Measurements from ENCODE around the gene ZRANB1. TPM values are rescaled to one million over a fixed set of nuclear protein-coding genes. Genes with fewer than 3 reads are reported as not detected.

The ZRANB1 gene
- total RNA-seq, 6 donors from 2014 or later: 14.6 to 35.4 (median 17.1) TPM

DNA sequence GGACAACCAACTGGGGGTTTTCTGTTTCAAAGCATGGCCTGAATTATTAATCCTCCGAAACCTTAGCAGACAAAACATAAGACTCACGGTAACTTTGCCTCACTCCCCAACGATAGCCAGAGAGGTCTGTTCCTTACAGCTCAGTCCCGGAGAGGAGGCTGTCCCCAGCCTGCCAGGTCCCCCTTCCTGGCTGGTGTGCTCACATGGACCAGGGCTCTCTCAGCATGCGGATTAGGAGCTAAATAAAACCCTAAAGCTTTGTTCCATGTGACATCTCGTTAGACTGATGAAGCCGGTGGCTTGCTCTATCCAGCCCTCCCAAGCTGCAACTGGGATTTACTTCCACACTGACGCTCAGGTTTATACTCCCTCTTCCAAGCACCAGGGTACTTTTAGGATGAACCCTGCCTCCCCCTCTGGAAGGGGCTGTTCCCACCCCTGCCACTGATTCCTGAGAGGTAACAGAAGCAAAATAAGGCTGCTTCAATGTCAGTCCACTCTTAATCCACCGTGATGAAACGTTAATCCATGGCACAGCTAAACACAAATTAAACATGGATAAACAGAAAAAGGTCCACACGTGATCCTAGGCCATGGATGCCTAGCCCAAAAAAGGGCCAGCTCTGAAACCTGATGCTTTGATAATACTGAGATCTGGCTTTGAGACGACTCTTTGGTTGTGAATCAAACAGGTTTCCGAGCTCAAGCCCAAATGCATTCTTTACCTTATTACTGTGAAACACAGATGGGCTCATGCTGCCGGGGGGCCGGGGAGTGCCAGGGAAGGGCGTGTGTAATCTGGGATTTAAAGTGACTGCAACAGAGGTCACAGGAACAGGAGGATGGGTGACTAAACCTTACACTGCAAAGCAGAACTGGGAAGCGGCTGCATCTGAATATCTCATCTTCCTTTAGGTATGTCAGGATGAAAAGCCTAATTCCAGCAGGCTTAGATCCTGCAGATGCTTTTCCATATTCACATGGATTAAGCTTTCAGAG, 86.2 kb downstream of the ZRANB1 start:
- WGBS, 2 donors: 84 to 90% methylated on average over 17 of the region's 17 CpGs
- no peak for ATAC-seq (ENCODE audit: low FRiP score in 2 of 2)

DNA sequence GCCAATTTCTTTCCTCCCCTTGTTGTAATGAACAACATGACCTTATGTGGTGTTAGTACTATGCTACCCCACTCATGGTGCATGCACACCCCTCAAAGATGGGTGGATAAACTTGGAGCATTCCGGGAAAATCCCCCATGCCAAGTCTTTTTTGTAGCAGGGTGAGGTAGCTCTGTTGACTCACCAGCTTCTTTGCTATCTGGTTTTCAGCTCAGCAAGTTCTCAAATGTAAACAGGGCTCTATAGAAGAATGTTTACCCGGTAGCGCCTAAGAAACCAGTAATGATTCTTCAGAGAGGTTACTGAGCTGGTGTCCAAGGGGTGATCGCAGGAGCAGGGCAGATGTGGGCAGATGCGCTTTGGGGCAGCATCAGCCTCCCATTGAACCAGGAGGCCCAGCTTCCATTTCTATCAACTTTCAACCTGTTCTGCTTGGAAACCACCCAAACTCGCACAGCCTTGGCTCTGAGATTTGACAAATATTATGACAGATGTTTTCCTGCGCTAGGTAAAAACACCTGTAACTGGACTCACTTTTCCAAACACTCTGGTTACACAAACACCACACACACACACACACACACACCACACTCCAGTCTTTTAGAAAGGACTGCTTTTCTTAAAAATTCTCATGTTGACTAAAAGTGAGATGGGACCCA, 87.8 kb downstream of the ZRANB1 start:
- H3K27ac ChIP-seq: peak overlapping the region in 1 of 4 donors; percentile 14
- H3K27me3 ChIP-seq: no peaks in the 10 kb centered on the region
- WGBS, 2 donors: 70 to 82% methylated on average over 7 of the region's 7 CpGs
- DNase-seq: no peak
- H3K4me1 ChIP-seq: peaks cover 7 to 21% (median 15%) of the 10 kb centered on the region in 4 donors
- no peak overlapping the region for H3K4me3 ChIP-seq
- H3K36me3 ChIP-seq: peaks cover 0 to 31% (median 20%) of the 10 kb centered on the region in 4 donors
- TF ChIP-seq POLR2A (IDR thresholded peaks at IDR 0.05): no peak
- TF ChIP-seq POLR2AphosphoS5 (IDR thresholded peaks at IDR 0.05): no peak
- TF ChIP-seq EP300 (IDR thresholded peaks at IDR 0.05): no peak
- TF ChIP-seq, protein P1, sequence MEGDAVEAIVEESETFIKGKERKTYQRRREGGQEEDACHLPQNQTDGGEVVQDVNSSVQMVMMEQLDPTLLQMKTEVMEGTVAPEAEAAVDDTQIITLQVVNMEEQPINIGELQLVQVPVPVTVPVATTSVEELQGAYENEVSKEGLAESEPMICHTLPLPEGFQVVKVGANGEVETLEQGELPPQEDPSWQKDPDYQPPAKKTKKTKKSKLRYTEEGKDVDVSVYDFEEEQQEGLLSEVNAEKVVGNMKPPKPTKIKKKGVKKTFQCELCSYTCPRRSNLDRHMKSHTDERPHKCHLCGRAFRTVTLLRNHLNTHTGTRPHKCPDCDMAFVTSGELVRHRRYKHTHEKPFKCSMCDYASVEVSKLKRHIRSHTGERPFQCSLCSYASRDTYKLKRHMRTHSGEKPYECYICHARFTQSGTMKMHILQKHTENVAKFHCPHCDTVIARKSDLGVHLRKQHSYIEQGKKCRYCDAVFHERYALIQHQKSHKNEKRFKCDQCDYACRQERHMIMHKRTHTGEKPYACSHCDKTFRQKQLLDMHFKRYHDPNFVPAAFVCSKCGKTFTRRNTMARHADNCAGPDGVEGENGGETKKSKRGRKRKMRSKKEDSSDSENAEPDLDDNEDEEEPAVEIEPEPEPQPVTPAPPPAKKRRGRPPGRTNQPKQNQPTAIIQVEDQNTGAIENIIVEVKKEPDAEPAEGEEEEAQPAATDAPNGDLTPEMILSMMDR (IDR thresholded peaks at IDR 0.05): no peak
- H3K9me3 ChIP-seq: no peaks in the 10 kb centered on the region
- ATAC-seq (ENCODE audit: low FRiP score in 2 of 2): no peak

More for the DNA sequence above, 86.2 kb downstream of the ZRANB1 start:
- peaks cover 0 to 27% (median 19%) of the 10 kb centered on the region in 4 donors for H3K36me3 ChIP-seq
- H3K4me1 ChIP-seq: peaks cover 13 to 28% (median 20%) of the 10 kb centered on the region in 4 donors
- TF ChIP-seq POLR2AphosphoS5 (IDR thresholded peaks at IDR 0.05): no peak
- TF ChIP-seq, protein P1 (IDR thresholded peaks at IDR 0.05): no peak
- TF ChIP-seq POLR2A (IDR thresholded peaks at IDR 0.05): no peak
- TF ChIP-seq EP300 (IDR thresholded peaks at IDR 0.05): no peak
- no peaks in the 10 kb centered on the region for H3K9me3 ChIP-seq
- H3K27ac ChIP-seq: no peak overlapping the region
- no peak for DNase-seq
- no peak overlapping the region for H3K4me3 ChIP-seq
- H3K27me3 ChIP-seq: no peaks in the 10 kb centered on the region

DNA sequence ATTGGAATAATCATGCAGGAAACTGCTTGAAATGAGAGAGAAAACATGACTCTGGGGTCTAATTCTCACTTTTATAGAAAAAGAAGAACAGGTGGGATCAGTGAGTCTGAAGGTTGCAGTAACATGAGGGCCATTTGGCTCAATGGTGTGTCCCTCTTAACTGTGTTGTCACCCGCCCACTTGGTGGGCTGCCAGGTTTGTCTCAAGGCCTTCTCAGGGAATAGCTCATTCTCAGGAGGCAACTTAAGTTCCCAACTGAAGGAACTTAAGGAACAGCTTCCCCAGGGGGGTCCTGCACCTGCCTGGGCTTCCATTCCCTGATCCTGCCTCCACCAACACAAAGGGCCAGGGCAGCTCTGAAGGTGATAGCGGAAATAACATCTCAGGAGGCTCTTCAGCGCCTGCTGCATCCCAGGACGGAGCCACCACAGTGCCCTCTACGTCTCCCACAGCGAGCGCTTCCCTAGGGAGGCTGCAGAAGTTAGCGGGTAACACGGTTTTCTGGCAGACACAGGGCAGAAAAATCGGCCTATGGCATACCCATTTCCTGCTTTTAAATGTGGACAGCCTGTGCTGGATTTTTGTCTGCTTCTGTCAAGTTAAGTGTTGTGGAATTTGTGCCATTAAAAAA, 88.8 kb downstream of the ZRANB1 start:
- 79 to 86% methylated on average over 7 to 10 of the region's 10 CpGs for WGBS, 2 donors
- no peak overlapping the region for H3K4me3 ChIP-seq
- no peaks in the 10 kb centered on the region for H3K27me3 ChIP-seq
- H3K27ac ChIP-seq: no peak overlapping the region
- TF ChIP-seq EP300 (IDR thresholded peaks at IDR 0.05) (no peak), POLR2A (IDR thresholded peaks at IDR 0.05) (no peak), POLR2AphosphoS5 (IDR thresholded peaks at IDR 0.05) (no peak)
- TF ChIP-seq, protein P1 (IDR thresholded peaks at IDR 0.05): no peak
- DNase-seq: no peak
- ATAC-seq (ENCODE audit: low FRiP score in 2 of 2): no peak
- peaks cover 12 to 26% (median 19%) of the 10 kb centered on the region in 4 donors for H3K4me1 ChIP-seq
- H3K36me3 ChIP-seq: peaks cover 0 to 37% (median 19%) of the 10 kb centered on the region in 4 donors
- H3K9me3 ChIP-seq: no peaks in the 10 kb centered on the region

DNA sequence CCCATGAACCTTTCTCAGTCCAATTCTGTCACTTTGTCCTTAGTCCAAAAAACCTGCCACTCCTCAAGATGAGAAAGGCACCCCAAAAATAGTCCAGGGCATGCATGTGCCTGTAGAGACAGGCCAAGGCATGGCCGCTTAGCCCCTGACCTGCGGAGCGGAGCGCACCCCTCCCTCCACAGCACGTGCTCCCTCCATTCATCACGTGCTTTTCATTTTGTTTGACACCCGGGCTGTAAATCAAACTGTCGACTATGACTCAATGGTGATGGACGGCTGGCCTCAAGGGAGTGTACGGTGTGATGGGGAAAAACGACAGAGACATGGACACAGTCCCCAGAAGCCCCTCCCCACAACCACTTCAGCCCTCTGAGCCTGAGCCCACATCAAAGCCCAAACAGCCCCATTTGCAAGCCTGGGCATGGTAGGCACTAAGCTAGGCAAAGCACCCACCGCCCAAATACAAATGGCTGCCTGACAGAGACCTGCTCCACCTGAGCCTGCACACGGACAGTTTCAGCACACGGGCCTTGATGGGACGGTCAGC, 90.6 kb downstream of the ZRANB1 start:
- no peak overlapping the region for H3K4me3 ChIP-seq
- ATAC-seq (ENCODE audit: low FRiP score in 2 of 2) (no peak), DNase-seq (no peak)
- 90 to 95% methylated on average over 15 of the region's 15 CpGs for WGBS, 2 donors
- H3K4me1 ChIP-seq: peaks cover 24 to 42% (median 32%) of the 10 kb centered on the region in 4 donors
- peaks cover 0 to 21% (median 4%) of the 10 kb centered on the region in 4 donors for H3K36me3 ChIP-seq
- TF ChIP-seq POLR2AphosphoS5 (IDR thresholded peaks at IDR 0.05): no peak
- TF ChIP-seq EP300 (IDR thresholded peaks at IDR 0.05): no peak
- TF ChIP-seq, protein P1 (IDR thresholded peaks at IDR 0.05): no peak
- TF ChIP-seq POLR2A (IDR thresholded peaks at IDR 0.05): no peak
- H3K27ac ChIP-seq: no peak overlapping the region
- H3K27me3 ChIP-seq: no peaks in the 10 kb centered on the region
- no peaks in the 10 kb centered on the region for H3K9me3 ChIP-seq
